Tibial nerve (tissue), 4 donors: ENCODE results near the gene NFATC3.

Experiments
- EP300 ChIP-seq, 2 donors: sonication (generic); formaldehyde crosslinking; IDR thresholded peaks; one replicate each; pipeline ENCODE4 v1.6.1; 2017; ENCODE audit warnings: antibody characterized with exemption in 2 of 2, mild to moderate bottlenecking in 1 of 2
- POLR2A ChIP-seq, 2 donors: fragments of 450-650 bp; IDR thresholded peaks; one replicate each; pipeline ENCODE4 v1.6.1; 2017; ENCODE audit warnings: antibody characterized with exemption in 2 of 2, mild to moderate bottlenecking in 2 of 2, moderate library complexity in 2 of 2
- TF ChIP-seq, protein P1 (sequence below), 5 experiments: fragments of 200-600 bp in 3 of 5; fragments of 450-650 bp in 2 of 5; sonication (generic) in 3 of 5; IDR thresholded peaks; one replicate each; pipeline ENCODE4 v1.5.1; 2016 to 2019; ENCODE audit warnings: antibody characterized with exemption in 5 of 5, mild to moderate bottlenecking in 3 of 5, moderate library complexity in 2 of 5

DNA sequence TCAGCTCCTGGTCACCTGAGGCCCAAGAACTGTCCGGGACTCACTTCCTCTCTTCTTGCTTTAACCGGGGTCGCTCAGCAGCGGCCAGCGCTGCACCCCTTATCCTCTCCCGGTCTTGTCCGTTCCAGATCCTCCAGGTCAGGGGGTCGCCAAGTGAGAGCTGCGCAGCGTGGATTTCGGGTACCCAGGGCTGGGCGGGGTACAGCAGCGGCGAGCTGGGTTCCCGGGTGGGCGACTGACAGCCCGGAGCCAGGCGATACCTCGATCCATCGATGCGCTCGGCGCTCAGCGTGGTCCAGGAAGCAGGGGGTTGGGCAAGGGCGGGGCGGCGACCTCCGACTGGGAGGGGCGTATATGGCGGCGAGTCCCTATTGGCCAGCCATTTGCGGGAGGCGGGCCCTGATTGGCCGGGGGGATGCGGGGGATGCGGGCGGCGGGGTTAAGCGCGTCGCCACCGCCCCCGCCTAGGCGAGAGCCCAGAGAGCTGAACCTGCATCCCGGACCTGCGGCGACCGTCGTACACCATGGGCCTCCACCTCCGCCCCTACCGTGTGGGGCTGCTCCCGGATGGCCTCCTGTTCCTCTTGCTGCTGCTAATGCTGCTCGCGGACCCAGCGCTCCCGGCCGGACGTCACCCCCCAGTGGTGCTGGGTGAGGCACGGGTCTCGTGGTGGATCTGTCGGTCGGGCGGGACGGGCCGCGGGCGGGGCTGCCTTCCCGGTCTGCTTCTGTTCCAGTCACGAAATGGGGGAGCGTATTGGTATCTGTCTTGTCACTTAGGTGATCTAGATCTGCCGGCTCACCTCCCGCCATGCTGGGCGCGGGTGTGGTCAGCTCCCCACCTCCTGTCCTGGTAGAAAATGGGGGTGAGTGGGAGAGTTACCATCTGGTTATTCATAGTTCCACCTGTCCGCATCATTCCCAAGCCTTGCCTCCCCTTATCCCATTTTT, 160.0 kb downstream of the NFATC3 start, which contains the start of gene PLA2G15:
- TF ChIP-seq, protein P1, sequence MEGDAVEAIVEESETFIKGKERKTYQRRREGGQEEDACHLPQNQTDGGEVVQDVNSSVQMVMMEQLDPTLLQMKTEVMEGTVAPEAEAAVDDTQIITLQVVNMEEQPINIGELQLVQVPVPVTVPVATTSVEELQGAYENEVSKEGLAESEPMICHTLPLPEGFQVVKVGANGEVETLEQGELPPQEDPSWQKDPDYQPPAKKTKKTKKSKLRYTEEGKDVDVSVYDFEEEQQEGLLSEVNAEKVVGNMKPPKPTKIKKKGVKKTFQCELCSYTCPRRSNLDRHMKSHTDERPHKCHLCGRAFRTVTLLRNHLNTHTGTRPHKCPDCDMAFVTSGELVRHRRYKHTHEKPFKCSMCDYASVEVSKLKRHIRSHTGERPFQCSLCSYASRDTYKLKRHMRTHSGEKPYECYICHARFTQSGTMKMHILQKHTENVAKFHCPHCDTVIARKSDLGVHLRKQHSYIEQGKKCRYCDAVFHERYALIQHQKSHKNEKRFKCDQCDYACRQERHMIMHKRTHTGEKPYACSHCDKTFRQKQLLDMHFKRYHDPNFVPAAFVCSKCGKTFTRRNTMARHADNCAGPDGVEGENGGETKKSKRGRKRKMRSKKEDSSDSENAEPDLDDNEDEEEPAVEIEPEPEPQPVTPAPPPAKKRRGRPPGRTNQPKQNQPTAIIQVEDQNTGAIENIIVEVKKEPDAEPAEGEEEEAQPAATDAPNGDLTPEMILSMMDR (IDR thresholded peaks at IDR 0.05) = peak in 1 of 5 experiments; percentile 13
- TF ChIP-seq POLR2A (IDR thresholded peaks at IDR 0.05) = peak in 1 of 2 donors; percentile 55
- peak; percentile 71 to 75 for TF ChIP-seq EP300 (IDR thresholded peaks at IDR 0.05)
